ENCODE data around the gene CCNC.

Gene CCNC

GRCh38 chr6:99520855-99521632 lies 47.4 kb downstream of the CCNC start:
- DNase-seq (ENCODE audit: low read depth) = peak; percentile 57
- TF ChIP-seq CTCF (IDR thresholded peaks at IDR 0.05; ENCODE audit: low read depth, low read length, missing control alignments) = peak; percentile 86
- in situ Hi-C loops (cut with HindIII; ENCODE audit: low sequenced_read_pairs) = no loop called here
- H3K4me3 ChIP-seq (ENCODE audit: low read depth, low read length) = peak overlapping the region; percentile 83

GRCh38 chr6:99519446-99519845 lies 49.0 kb downstream of the CCNC start:
- no peak overlapping the region for H3K4me3 ChIP-seq (ENCODE audit: low read depth, low read length)
- no peak for DNase-seq (ENCODE audit: low read depth)
- in situ Hi-C loops (cut with HindIII; ENCODE audit: low sequenced_read_pairs) = no loop called here
- no peak for TF ChIP-seq CTCF (IDR thresholded peaks at IDR 0.05; ENCODE audit: low read depth, low read length, missing control alignments)

- no peak for TF ChIP-seq CTCF (IDR thresholded peaks at IDR 0.05; ENCODE audit: low read depth, low read length, missing control alignments)
- DNase-seq (ENCODE audit: low read depth) = no peak
- peak overlapping the region; percentile 82 for H3K4me3 ChIP-seq (ENCODE audit: low read depth, low read length)
- in situ Hi-C loops (cut with HindIII; ENCODE audit: low sequenced_read_pairs) = loop anchor here (5.0 kb wide), 1 partner anchor 92 kb away; no protein-coding TSS in a partner anchor
Measured at GRCh38 chr6:99514089-99514488, 54.4 kb downstream of the CCNC start.

- in situ Hi-C loops (cut with HindIII; ENCODE audit: low sequenced_read_pairs) = loop anchor here (5.0 kb wide), 1 partner anchor 90 kb away; no protein-coding TSS in a partner anchor
- no peak overlapping the region for H3K4me3 ChIP-seq (ENCODE audit: low read depth, low read length)
- no peak for TF ChIP-seq CTCF (IDR thresholded peaks at IDR 0.05; ENCODE audit: low read depth, low read length, missing control alignments)
- DNase-seq (ENCODE audit: low read depth) = no peak
Measured at GRCh38 chr6:99512033-99512432, 56.4 kb downstream of the CCNC start.

- DNase-seq (ENCODE audit: low read depth) = no peak
- no peak overlapping the region for H3K4me3 ChIP-seq (ENCODE audit: low read depth, low read length)
- in situ Hi-C loops (cut with HindIII; ENCODE audit: low sequenced_read_pairs) = no loop called here
- no peak for TF ChIP-seq CTCF (IDR thresholded peaks at IDR 0.05; ENCODE audit: low read depth, low read length, missing control alignments)
Measured at GRCh38 chr6:99507648-99508047, 60.8 kb downstream of the CCNC start.

- H3K4me3 ChIP-seq (ENCODE audit: low read depth, low read length) = no peak overlapping the region
- in situ Hi-C loops (cut with HindIII; ENCODE audit: low sequenced_read_pairs) = no loop called here
- DNase-seq (ENCODE audit: low read depth) = no peak
- TF ChIP-seq CTCF (IDR thresholded peaks at IDR 0.05; ENCODE audit: low read depth, low read length, missing control alignments) = no peak
Measured at GRCh38 chr6:99501762-99502161, 66.7 kb downstream of the CCNC start.
